GM12864 (cell line): Measurements from ENCODE around the gene OR1S1.
"Not testable (repeated sequence)": the region's sequence is repeated elsewhere in the genome, so short reads cannot be mapped to it uniquely, and the experiment has no call there.

ENCODE experiments used
- DNase-seq: peaks from one replicate; pipeline ENCODE4 v3.0.0-alpha.2; 2011; ENCODE audit warnings: low read depth
- H3K4me3 ChIP-seq: 2 replicates; pipeline ENCODE4 v1.5.1; 2011; ENCODE audit warnings: mild to moderate bottlenecking, low read depth, low read length, control low read depth
- CTCF ChIP-seq: IDR thresholded peaks from 2 replicates; pipeline ENCODE4 v1.5.1; 2011; ENCODE audit warnings: low read depth, mild to moderate bottlenecking, moderate library complexity, low read length, control low read depth, inconsistent platforms; ENCODE audit errors: missing control alignments

Gene OR1S1

GRCh38 chr11:58212420-58212819 lies at the start of gene OR1S1:
Gene OR1S1, plus strand, starts transcription at chr11:58212720.
- H3K4me3 ChIP-seq, DNase-seq: not testable (repeated sequence)

GRCh38 chr11:58164389-58164788 lies 48.1 kb upstream of the OR1S1 start:
- DNase-seq = no peak
- H3K4me3 ChIP-seq = no peak overlapping the region
- TF ChIP-seq CTCF = no peak

- TF ChIP-seq CTCF = no peak
- DNase-seq = no peak
- H3K4me3 ChIP-seq = no peak overlapping the region
Measured at GRCh38 chr11:58164990-58165389, 47.5 kb upstream of the OR1S1 start.

- no peak overlapping the region for H3K4me3 ChIP-seq
- DNase-seq = no peak
- no peak for TF ChIP-seq CTCF
Measured at GRCh38 chr11:58165504-58166106, 46.9 kb upstream of the OR1S1 start.

GRCh38 chr11:58177409-58178054 lies 35.0 kb upstream of the OR1S1 start:
- TF ChIP-seq CTCF = no peak
- DNase-seq = no peak
- no peak overlapping the region for H3K4me3 ChIP-seq

GRCh38 chr11:58178444-58178843 lies 34.1 kb upstream of the OR1S1 start:
- no peak overlapping the region for H3K4me3 ChIP-seq
- no peak for TF ChIP-seq CTCF
- DNase-seq = no peak

- no peak overlapping the region for H3K4me3 ChIP-seq
- TF ChIP-seq CTCF = no peak
- DNase-seq = no peak
Measured at GRCh38 chr11:58179648-58180047, 32.9 kb upstream of the OR1S1 start.
